SHP77 treated with DMSO at 0.1 percent for 48 hours (cell line): ENCODE measurements around the gene MTUS2.

Source experiments
- DNase-seq: peaks from one replicate; lab custom pipeline; 2025; lab: John Stamatoyannopoulos, UW

The MTUS2 gene

GRCh38 chr13:28859069-28859468, 38.9 kb downstream of the MTUS2 start:
- DNase-seq = no peak

- no peak for DNase-seq
These were observed 39.6 kb downstream of the MTUS2 start for GRCh38 chr13:28859717-28860116.

- DNase-seq = no peak
These were observed 44.4 kb downstream of the MTUS2 start for GRCh38 chr13:28864544-28864943.

GRCh38 chr13:28865149-28865744, 45.1 kb downstream of the MTUS2 start:
- DNase-seq = no peak

GRCh38 chr13:28865951-28866350, 45.8 kb downstream of the MTUS2 start:
- no peak for DNase-seq

GRCh38 chr13:28866932-28867331, 46.8 kb downstream of the MTUS2 start:
- no peak for DNase-seq

- no peak for DNase-seq
These were observed 47.4 kb downstream of the MTUS2 start for GRCh38 chr13:28867564-28867963.

GRCh38 chr13:28872427-28873176, 52.5 kb downstream of the MTUS2 start:
- no peak for DNase-seq

GRCh38 chr13:28875846-28876615, 55.9 kb downstream of the MTUS2 start:
- DNase-seq = no peak

- DNase-seq = no peak
These were observed 57.3 kb downstream of the MTUS2 start for GRCh38 chr13:28877408-28877807.

- DNase-seq = no peak
These were observed 65.0 kb downstream of the MTUS2 start for GRCh38 chr13:28885181-28885580.

- no peak for DNase-seq
These were observed 69.1 kb downstream of the MTUS2 start for GRCh38 chr13:28889086-28889732.

- DNase-seq = no peak
These were observed 70.6 kb downstream of the MTUS2 start for GRCh38 chr13:28890712-28891111.

- DNase-seq = no peak
These were observed 97.9 kb downstream of the MTUS2 start for GRCh38 chr13:28918030-28918429.

- DNase-seq = no peak
These were observed 102.2 kb downstream of the MTUS2 start for GRCh38 chr13:28922341-28922740.

- DNase-seq = no peak
These were observed 115.0 kb downstream of the MTUS2 start for GRCh38 chr13:28935104-28935503.

- DNase-seq = no peak
These were observed 122.8 kb downstream of the MTUS2 start for GRCh38 chr13:28942906-28943305.

- no peak for DNase-seq
These were observed 133.7 kb downstream of the MTUS2 start for GRCh38 chr13:28953714-28954418.

- no peak for DNase-seq
These were observed 134.2 kb downstream of the MTUS2 start for GRCh38 chr13:28954419-28954725.

- DNase-seq = no peak
These were observed 134.7 kb downstream of the MTUS2 start for GRCh38 chr13:28954810-28955209.

- no peak for DNase-seq
These were observed 135.3 kb downstream of the MTUS2 start for GRCh38 chr13:28955264-28955966.
